G401 (cell line): ENCODE results near the gene CTCF. TPM values are rescaled to one million over a fixed set of nuclear protein-coding genes. Genes with fewer than 3 reads are reported as not detected.

Experiments
- DNase-seq: peaks from one replicate; pipeline ENCODE4 v3.0.0-alpha.2; 2015; ENCODE audit warnings: low spot score
- in situ Hi-C: cut with HindIII; loops from 2 replicates; pipeline ENCODE4 v1.10.0; 2016; ENCODE audit warnings: low sequenced_read_pairs, mixed read lengths
- total RNA-seq: library from RNA; depleted of rRNA; stranded (reverse); fragments of >200 nt; shearing (Covaris generic); gene quantifications from 2 replicates; pipeline ENCODE4 v1.2.3, GENCODE V29; 2014

CTCF gene
- total RNA-seq, 1 experiment from 2014 or later: 37.3 TPM

DNA sequence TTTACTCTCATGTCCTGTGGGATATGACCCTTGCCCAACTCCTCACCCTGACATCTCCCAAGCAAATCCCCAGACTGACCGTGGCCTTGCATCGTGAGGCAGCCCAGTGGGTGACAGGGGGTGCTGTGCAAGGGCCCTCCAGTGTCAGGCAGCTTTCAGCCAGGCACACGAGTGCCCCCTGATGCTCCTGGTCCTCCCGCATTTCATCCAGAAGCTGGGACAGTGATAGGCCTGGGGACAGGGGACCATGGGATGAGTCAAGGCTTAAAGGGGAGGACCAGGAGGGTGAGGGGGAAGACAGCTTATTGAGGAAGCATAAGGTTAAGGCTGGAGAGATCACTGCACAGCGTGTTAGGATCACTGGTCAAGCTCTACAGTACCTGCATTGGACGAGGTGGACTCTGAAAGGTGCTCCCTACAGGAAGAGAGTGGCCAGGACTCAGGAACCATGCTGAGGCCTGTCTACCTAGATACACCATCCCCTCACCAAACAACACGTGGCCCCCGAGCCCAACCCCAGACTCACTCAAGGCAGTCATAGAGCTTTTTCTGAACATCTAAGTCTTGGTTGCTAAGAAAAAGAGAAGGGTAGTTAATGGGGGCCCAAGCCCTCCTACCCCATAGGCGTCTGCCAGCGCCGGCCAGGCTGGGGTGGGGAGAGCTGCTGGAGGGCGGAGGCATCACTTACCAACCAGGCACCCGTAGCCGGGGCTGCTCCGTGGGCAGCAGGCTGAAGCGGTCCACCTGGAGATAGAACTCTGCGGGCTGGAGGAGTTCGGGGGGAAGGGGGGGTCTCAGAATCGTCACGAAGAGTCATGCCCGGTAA lies 96.7 kb downstream of the CTCF start:
- in situ Hi-C loops: no loop called here
- DNase-seq: no peak

- DNase-seq: peak; percentile 94
- in situ Hi-C loops: no loop called here
Observed at GRCh38 chr16:67659675-67660563, 97.6 kb downstream of the CTCF start, which contains the start of gene ACD. TSS of gene ACD (minus strand) at chr16:67660260. CDS start at chr16:67660220, 40 bp downstream.

DNA sequence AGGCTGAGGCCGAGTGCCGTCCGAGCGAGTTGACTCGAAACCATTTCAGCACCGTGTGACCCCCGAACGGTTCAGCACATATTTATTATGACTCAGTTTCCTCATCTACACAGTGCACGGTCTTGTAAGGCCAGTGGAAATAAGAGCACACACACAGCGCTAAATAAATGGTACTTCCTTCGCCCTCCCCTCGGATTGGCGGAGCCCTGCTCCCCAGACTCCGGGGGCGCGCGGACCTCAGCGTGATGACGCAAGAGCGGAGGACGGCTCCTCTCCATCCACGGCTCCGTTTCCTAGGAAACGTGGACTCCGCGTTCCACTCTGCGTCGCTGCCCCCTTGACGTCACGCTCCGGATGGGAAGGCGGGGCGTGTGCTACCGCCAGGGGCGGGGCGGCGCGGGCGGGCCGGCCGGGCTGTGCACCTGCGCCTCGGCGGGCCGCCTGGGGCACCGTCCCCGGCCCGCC lies 98.3 kb downstream of the CTCF start, which contains the start of gene PARD6A:
PARD6A (plus strand) TSS at position 397 of the 465 bp plus-strand sequence. CDS start 79 bp downstream, outside the sequence.
- peak; percentile 99 for DNase-seq
- in situ Hi-C loops: no loop called here

DNA sequence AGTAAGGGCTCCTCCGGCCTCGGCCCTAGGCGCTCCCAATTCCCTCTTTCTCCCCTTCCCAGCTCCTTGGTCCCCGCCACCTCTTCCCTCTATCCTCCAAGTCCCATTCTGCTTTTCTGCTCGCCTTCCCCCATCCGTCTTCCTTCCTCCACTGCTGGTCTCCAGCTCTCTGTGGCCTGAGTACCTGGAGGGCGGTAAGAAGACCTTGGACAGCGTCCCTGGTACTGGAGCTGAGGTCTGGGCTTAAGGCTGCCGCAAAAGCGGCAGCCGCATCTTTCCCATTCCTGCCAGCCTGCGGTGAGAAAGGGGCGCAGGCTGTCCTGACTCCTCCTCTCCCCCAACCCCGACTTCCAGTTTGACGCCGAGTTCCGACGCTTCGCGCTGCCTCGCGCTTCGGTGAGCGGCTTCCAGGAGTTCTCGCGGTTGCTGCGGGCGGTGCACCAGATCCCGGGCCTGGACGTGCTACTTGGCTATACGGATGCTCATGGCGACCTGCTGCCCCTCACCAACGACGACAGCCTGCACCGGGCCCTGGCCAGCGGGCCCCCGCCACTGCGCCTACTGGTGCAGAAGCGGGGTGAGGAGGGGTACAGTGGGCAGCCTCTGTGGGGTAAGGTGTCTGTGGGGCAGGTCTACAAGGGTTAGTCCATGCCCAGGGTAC lies 98.9 kb downstream of the CTCF start:
- peak; percentile 73 for DNase-seq
- in situ Hi-C loops: no loop called here

DNA sequence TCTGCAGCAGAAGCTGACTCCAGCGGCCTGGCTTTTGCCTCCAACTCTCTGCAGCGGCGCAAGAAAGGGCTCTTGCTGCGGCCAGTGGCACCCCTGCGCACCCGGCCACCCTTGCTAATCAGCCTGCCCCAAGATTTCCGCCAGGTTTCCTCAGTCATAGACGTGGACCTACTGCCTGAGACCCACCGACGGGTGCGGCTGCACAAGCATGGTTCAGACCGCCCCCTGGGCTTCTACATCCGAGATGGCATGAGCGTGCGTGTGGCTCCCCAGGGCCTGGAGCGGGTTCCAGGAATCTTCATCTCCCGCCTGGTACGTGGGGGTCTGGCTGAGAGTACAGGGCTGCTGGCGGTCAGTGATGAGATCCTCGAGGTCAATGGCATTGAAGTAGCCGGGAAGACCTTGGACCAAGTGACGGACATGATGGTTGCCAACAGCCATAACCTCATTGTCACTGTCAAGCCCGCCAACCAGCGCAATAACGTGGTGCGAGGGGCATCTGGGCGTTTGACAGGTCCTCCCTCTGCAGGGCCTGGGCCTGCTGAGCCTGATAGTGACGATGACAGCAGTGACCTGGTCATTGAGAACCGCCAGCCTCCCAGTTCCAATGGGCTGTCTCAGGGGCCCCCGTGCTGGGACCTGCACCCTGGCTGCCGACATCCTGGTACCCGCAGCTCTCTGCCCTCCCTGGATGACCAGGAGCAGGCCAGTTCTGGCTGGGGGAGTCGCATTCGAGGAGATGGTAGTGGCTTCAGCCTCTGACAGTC lies 99.7 kb downstream of the CTCF start:
- in situ Hi-C loops: no loop called here

DNA sequence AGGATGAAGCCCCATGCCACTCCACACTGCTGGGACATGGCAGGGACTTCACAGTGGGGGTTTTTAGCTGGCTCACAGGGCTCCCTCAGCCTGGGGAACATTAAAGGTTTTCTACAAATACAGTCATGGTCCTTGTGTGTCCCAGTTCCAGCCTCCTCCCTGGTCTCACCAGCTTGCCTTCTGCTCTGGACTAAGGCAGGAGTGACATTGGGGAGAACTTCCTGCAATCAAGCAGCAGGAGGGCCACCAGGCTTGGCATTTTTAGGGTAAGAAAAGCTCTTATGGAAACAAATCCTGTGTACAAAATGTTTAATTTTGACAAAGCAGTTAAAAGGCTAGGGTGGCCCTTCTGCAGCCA lies 100.3 kb downstream of the CTCF start:
- in situ Hi-C loops: no loop called here
- no peak for DNase-seq

More for the DNA sequence above, 99.7 kb downstream of the CTCF start:
- no peak for DNase-seq

- in situ Hi-C loops: no loop called here
- no peak for DNase-seq
Observed at GRCh38 chr16:67663151-67663876, 101.0 kb downstream of the CTCF start.

- in situ Hi-C loops: no loop called here
Observed at GRCh38 chr16:67663877-67664222, 101.5 kb downstream of the CTCF start.

GRCh38 chr16:67664258-67664657 lies 101.9 kb downstream of the CTCF start:
- in situ Hi-C loops: no loop called here
- DNase-seq: peak; percentile 92

More at GRCh38 chr16:67663877-67664222, 101.5 kb downstream of the CTCF start:
- DNase-seq: no peak

- in situ Hi-C loops: no loop called here
Observed at GRCh38 chr16:67664871-67665270, 102.5 kb downstream of the CTCF start.

DNA sequence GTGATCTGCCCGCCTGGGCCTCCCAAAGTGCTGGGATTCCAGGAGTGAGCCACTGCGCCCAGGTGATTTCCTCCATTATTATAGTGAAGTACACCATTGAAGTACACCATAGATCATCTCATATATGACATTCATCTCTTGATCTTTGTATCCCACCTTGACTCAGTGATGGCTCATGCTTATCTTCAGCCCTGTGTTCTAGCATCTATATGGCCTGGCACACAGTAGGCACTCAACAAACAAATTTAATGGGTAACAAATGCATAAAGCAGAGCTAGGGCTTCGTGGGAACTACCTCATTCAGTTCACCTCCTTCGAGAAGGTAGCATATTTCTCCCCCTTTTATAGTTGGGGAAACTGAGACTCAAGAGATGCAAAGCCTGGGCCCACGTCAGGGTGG lies 103.3 kb downstream of the CTCF start:
- in situ Hi-C loops: no loop called here
- no peak for DNase-seq

More at GRCh38 chr16:67664871-67665270, 102.5 kb downstream of the CTCF start:
- DNase-seq: no peak

- no peak for DNase-seq
- in situ Hi-C loops: no loop called here
Observed at GRCh38 chr16:67666032-67666551, 103.8 kb downstream of the CTCF start.

GRCh38 chr16:67666559-67667452 lies 104.5 kb downstream of the CTCF start, which contains the start of the genes C16orf86 and ENKD1:
TSS of gene C16orf86 (plus strand) at chr16:67666814. CDS start at chr16:67666971, 157 bp downstream.
TSS of gene ENKD1 (minus strand) at chr16:67666750. CDS start at chr16:67666442, 308 bp downstream.
- in situ Hi-C loops: no loop called here
- DNase-seq: peak; percentile 81

- in situ Hi-C loops: no loop called here
- no peak for DNase-seq
Observed at GRCh38 chr16:67667453-67667816, 105.1 kb downstream of the CTCF start.

DNA sequence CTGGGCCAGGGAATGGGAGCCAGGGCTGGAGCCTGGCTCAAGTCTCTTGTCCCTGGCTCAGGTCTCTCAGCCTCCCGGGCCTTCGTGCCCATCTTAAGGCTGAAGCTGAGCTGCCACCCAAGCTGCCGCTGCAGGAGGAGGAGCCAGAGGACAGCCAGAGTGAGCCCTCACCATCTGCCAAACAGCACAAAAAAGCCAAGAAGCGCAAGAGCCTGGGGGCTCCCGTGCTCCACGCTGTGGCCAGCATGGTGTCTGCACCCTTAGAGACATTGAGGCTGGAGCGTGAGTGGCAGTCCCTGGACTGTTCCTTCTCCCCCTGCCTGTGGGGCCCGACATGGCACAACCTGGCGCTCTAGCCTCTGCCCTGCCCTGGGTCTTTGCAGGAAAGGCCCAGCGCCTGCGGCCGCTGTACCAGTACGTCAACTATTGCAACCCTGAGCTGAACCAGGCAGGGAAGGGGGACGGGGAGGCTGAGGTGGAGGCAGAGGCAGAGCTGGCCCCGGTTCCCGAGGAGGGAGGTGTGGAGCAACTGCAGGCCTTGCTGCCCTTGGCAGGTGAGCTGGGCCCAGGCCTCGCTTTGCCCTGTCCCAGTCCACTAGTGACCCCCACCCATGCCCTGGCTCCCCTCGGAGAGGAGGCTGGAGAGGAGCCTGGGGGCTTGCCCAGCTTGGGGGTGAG lies 105.6 kb downstream of the CTCF start:
- DNase-seq: peak; percentile 86
- in situ Hi-C loops: no loop called here

DNA sequence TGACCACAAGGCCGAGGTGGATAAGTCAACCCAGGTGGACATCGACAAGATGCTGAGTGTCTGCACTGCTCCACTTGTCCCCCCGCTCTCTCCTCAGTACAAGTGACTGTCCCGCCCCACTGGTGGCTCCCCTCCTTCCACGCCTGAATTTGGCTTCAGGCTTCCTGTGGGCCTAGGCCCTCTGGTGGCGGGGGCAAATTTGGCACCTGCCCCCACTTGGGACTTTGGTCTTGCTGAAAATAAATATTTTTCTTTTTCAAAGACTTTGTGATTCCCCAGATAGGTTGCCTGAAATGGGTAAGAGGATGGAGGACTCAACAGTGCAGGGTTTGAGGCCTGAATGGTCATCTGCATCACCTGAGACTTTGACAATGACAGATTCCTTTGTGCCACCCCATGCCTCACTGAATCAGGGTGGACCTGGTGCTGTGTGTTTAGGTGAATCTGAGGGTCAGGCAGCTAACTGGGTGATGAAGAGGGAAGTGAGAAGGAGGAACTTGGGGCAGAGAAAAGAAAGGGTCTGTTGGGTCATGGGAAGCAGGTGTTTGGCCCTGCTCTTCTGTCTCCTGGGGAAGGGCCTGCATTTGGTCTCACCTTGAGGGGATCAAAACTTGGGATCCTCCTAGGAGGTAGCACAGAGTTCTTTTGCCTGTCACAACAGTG lies 106.3 kb downstream of the CTCF start:
- DNase-seq: no peak
- in situ Hi-C loops: no loop called here
